NCI-H446 (cell line): ENCODE measurements around the gene HPRT1.
A peak's percentile ranks its signal among the peaks of the same experiment; 100 is the strongest.
"Not testable (repeated sequence)": the region's sequence is repeated elsewhere in the genome, so short reads cannot be mapped to it uniquely, and the experiment has no call there.

ENCODE experiments used
- DNase-seq, 2 experiments: peaks; one replicate each; lab custom pipeline; 2025; lab: John Stamatoyannopoulos, UW

HPRT1 gene, protein sequence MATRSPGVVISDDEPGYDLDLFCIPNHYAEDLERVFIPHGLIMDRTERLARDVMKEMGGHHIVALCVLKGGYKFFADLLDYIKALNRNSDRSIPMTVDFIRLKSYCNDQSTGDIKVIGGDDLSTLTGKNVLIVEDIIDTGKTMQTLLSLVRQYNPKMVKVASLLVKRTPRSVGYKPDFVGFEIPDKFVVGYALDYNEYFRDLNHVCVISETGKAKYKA

DNA sequence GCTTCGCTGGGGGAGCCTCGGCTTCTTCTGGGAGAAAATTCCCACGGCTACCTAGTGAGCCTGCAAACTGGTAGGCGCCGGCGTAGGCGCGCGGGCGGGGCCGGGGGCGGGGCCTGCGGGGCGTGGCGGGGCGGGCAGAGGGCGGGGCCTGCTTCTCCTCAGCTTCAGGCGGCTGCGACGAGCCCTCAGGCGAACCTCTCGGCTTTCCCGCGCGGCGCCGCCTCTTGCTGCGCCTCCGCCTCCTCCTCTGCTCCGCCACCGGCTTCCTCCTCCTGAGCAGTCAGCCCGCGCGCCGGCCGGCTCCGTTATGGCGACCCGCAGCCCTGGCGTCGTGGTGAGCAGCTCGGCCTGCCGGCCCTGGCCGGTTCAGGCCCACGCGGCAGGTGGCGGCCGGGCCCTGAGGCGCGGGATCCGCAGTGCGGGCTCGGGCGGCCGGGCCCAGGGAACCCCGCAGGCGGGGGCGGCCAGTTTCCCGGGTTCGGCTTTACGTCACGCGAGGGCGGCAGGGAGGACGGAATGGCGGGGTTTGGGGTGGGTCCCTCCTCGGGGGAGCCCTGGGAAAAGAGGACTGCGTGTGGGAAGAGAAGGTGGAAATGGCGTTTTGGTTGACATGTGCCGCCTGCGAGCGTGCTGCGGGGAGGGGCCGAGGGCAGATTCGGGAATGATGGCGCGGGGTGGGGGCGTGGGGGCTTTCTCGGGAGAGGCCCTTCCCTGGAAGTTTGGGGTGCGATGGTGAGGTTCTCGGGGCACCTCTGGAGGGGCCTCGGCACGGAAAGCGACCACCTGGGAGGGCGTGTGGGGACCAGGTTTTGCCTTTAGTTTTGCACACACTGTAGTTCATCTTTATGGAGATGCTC, at the start of gene HPRT1:
TSS of gene HPRT1 (plus strand) at position 161 of the 857 bp plus-strand sequence. CDS start at position 308, 147 bp downstream.
- peak; percentile 29 to 84 for DNase-seq

DNA sequence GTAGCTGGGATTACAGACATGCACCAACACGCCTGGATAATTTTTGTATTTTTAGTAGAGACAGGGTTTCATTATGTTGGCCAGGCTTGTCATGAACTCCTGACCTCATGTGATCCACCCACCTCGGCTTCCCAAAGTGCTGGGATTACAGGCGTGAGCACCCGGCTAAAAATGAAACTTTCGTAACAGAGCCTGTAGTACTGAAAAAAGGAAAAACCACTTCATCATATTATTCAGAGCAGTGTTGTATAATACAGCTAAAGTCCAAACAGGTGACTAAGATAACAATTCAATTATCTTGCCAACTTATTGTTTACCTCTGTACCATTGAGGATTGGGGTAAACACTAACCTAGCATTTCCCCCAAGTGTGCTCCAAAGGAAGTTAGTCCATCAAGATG, 43.9 kb upstream of the HPRT1 start:
- no peak for DNase-seq

DNA sequence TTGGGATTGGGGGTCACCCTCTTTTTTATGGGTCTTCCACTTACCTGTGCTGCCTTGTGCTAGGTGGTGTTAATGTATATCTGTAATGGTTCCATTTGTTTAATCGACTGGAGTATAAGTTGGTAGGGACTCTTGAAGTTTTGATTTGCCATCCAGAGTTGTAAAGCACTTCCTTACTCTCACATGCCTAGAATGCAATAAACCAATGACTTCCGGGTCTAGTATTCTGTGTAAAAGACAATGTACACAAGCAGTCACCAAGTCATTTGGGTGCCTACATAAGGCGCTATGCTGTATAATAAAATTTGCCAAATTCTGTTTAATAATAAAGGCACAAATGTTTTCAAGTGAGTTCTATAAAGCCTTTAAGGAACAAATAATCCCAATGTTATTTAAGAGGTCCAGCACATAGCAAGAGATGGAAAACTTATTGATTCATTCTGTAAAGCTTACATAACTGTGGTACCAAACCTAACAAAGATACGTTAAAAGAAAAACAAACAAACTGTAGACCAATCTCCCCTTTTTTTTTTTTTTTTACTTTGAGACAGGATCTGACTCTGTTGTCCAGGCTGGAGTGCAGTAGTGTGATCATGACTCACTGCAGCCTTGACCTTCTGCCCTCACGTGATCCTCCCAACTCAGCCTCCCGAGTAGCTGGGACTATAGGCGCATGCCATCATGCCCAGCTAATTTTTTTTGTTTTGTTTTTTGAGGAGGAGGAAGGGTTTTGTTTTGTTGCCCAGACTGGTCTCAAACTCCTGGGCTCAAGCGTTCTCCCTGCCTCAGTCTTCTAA, 41.5 kb upstream of the HPRT1 start:
- no peak for DNase-seq

DNA sequence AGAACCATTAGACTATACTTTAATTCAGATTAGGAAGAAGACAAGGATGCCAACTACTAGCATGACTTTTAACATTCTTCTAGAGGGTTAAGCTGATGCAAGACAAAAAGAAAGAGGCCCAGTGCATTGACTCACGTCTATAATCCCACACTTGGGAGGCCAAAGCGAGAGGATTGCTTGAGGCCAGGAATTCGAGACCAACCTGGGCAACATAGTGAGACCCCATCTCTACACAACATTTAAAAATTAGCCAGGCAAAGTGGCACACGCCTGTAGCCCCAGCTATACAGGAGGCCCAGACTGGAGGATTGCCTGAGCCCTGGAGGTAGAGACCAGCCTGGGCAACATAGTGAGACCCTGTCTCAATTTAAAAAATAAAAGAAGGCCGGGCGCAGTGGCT, 40.2 kb upstream of the HPRT1 start:
- no peak for DNase-seq

DNA sequence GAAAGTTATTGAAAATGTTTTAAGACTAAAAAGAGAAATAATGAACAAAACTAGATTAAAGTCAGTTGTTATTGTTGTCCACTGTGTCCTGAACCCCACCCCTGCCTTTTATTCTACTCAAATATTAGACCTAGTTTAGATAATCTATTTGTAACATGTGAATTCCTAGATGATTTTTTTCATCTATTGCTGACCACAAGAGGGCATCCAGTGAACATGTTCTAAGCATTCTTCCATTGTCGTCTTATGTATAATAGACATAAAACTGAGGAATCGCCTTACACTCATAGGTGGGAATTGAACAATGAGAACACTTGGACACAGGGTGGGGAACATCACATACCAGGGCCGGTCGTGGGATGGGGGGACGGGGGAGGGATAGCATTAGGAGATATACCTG, 36.4 kb upstream of the HPRT1 start:
- peak; percentile 0 to 4 for DNase-seq

DNA sequence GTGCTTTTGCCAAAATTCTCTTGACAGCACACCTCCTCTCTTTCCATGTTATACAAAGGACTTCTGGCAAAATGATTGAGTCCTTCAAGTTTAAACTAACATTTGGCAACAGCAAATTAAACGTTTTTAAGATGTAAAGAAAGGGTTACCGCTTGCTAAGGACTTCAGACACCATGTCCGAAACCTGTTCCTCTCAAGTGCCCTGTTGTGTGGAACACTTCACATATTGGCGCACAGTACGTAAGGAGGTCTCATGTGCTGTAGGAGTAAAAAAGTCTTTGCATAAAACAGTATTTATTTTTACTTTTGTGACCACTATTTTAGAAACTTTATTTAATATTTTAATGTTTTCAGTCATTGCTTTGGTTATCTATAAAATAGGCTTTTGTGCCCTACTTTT, 33.7 kb upstream of the HPRT1 start:
- DNase-seq: no peak

DNA sequence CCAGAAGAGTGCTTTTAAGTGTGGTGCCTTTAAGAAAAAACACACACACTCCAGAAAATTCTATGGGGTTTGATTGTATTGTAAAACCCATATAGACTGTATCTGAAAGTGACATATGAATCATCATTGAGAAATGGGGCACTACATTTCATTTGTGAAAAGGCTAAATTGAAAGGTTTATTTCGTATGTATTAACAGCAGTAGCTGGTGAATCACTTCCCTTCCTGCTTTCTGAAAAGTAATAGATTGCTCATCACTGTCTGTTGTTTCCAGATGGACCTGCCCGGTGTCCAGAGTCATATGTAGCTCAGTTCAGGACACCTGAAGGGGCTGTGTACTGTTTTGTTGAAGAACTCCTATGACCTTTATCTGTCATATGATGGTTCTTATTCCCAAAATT, 28.1 kb upstream of the HPRT1 start:
- DNase-seq: no peak

DNA sequence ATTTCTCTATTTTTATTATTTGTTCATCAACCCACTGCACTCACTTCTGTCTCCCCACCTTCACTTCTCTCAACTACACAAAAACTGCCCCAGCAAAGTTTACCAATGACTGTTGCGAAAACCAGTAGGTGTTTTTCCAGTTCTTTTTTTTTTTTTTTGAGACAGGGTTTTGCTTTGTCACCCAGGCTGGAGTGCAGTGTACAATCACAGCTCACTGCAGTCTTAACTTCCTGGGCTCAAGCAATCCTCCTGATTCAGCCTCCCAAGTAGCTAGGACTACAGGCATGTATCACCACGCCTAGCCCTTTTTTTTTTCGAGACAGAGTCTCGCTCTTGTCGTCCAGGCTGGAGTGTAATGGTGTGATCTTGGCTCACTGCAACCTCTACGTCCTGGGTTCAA, 24.1 kb upstream of the HPRT1 start:
- DNase-seq: no peak

DNA sequence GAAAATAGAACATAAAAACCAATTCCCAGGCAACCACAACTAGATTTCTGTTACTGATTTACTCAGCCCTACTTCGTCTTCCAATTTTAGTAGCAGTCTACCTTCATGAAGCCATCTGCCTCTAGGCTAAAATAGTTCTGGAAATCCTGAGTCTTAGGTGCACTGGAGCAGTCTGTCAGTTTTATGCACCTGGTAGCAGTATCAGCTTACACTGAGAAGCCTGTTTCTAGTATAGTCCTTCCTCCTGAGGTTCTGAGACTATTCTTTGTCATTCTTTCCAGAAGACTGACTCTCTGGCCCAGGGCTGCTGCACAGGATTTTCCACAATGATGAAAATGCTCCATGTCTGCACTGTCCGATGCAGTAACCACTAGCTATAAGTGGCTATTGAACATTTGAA, 16.9 kb upstream of the HPRT1 start:
- no peak for DNase-seq

DNA sequence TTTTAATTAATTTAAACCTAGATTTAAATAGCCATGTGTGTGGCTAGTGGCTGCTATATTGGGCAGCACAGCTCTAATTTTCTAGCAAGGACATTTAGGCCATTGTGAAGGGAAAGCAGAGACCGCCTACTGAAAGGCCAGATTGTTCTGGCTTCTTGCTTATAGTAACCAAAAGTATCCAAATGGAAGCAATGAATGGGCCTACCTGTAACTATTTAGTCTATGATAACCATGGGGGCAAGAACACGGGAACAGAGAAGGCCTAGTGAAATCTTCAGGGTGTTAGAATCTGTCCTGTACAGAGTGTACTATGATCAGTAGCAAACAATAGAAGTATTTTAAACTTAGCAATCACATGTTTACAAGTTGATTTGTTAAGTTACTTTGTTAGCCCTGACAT, 16.5 kb upstream of the HPRT1 start:
- no peak for DNase-seq

DNA sequence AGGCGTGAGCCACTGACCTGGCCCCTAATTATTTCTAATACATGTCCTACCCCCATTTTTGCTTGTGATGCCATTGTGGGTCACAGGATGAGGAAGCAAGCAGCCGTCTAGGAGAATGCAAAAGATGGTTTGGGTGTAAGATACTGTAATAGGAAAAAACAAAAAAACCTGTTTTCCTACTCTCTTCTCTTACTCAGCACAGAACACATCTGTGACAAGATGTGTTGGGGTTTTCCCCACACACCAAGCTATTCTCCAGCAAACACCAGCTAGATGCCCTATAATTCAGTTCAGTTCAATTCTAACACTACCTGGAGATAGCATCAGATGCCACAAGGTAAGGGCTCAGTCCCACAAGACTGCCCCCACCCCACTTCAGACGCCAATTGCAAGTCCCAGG, 15.3 kb upstream of the HPRT1 start:
- no peak for DNase-seq

DNA sequence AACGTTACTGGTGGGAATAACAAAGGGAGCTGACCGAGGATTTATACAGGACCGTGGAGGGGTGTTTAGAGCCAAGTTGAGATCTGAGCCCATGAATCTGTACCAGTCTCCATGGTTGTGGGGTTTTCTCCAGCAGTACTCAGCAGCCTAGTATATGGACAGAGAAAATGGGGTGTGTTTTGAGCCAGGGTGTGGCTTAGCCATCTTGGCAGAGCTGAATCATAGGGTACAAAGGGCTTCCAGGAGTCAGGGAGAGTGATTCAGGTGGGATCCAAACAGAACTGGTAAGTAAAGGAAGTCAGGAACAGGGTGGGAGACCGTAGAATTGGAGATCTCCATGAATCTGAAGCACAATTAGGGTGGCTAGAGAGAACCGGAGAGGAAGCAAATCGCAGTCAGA, 7.4 kb upstream of the HPRT1 start:
- DNase-seq: no peak

DNA sequence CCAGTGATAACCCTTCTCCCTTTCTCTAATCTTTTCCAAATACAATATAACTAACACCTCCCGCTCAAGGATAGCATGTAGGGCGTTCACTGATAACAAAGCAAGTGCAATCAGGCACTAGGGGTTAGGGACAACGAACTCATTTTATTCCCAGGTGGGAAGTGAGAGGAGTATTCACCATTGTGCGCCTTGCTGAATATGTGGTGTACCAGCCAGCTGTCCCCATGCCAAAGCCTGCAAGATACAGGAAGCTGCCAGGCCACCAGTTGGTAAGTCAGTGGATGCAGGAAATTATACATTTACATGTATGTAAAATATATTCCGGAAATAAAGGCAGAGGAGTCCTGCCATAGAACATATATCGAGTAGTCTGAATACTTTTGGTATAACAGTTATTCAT, 6.3 kb upstream of the HPRT1 start:
- peak in 1 of 2 experiments; percentile 12 for DNase-seq

DNA sequence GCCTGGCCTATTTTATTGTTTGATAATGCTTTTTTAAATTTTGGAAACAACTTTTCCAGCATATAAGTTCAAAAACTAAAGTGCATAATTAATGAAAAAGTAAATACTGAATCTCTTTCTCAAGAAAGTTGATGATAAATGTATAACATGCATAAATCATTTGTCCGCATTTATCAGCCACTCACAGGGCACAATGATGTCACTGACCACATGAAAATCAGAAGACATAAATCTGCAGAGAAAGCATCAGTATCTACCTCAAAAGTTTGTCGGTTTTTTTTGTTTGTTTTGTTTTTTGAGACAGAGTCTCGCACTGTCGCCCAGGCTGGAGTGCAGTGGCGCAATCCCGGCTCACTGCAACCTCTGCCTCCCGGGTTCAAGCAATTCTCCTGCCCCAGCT, 5.5 kb upstream of the HPRT1 start:
- no peak for DNase-seq

DNA sequence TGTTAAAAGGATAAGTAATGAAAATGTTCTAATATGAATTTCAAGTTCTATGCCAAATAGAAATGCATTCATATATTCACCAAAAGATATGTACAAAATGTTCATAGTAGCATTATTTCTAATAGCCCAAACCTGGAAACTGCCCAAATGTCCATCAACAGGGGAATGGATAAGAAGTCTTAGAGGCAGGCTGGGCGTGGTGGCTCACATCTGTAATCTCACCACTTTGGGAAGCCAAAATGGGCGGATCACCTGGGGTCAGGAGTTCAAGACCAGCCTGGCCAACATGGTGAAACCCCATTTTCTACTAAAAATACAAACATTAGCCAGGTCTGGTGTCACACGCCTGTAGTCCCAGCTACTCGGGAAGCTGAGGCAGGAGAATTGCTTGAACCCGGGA, 2.3 kb upstream of the HPRT1 start:
- no peak for DNase-seq

DNA sequence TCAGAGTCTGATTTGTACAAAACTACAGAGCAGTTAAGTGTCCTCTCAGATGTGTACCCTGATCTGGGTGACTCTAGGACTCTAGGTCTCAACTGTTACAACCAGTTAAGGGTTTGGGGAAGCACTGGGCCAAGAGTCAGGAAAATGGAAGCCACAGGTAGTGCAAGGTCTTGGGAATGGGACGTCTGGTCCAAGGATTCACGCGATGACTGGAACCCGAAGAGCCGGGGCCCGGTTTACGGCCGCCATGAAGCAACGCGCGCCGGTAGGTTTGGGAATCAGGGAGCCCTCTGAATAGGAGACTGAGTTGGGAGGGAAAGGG, 321 bp upstream of the HPRT1 start:
- DNase-seq: peak in 1 of 2 experiments; percentile 22

DNA sequence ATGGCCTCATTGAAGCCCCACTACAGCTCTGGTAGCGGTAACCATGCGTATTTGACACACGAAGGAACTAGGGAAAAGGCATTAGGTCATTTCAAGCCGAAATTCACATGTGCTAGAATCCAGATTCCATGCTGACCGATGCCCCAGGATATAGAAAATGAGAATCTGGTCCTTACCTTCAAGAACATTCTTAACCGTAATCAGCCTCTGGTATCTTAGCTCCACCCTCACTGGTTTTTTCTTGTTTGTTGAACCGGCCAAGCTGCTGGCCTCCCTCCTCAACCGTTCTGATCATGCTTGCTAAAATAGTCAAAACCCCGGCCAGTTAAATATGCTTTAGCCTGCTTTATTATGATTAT, 876 bp downstream of the HPRT1 start:
- DNase-seq: no peak

DNA sequence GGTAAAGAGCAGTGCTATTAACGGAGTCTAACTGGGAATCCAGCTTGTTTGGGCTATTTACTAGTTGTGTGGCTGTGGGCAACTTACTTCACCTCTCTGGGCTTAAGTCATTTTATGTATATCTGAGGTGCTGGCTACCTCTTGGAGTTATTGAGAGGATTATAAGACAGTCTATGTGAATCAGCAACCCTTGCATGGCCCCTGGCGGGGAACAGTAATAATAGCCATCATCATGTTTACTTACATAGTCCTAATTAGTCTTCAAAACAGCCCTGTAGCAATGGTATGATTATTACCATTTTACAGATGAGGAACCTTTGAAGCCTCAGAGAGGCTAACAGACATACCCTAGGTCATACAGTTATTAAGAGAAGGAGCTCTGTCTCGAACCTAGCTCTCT, 1.5 kb downstream of the HPRT1 start:
- DNase-seq: no peak

DNA sequence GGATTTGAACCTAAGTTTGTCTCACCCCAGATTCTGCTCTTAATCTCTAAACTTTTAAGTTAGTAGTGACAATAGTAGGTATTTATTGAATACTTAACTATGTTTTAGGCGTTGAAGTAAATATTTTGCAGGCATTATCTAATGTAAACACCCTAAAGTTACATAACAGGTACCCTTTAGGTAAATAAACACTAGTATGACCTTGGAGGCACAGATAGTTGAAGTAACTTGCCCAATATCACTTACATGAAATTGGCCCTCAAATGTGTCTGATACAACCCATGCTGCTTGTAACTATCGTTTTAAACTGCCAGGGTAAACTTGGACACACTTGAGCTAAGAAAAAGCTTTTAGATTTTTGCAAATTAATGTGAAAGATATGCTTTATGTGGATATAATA, 3.0 kb downstream of the HPRT1 start:
- no peak for DNase-seq

DNA sequence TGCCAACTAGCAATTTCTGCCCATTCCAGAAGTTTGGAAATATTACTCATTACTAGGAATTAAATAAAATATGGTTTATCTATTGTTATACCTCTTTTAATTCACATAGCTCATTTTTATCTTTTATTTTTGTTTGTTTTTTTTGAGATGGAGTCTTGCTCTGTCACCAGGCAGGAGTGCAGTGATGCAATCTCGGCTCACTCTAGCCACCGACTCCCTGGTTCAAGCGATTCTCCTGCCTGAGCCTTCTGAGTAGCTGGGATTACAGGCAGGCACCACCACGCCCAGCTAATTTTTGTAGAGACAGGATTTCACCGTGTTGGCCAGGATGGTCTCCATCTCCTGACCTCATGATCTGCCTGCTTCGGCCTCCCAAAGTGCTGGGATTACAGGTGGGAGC, 4.5 kb downstream of the HPRT1 start:
- DNase-seq: not testable (repeated sequence)

DNA sequence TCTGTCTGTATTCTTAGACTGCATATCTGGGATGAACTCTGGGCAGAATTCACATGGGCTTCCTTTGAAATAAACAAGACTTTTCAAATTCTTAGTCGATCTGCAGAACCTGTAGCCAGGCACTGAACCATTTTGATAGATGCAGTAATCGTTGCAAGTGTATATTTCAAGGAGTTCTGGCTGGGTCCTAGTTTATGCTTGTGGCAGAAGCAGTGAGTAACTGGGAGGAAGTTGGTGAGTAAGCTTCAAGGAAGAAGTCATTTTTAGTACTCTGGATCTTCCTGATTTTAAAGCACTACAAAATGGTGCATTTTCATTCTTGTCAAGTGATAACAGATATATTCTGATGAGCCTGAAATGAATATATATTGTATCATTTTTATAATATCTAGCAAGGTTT, 9.5 kb downstream of the HPRT1 start:
- DNase-seq: no peak

DNA sequence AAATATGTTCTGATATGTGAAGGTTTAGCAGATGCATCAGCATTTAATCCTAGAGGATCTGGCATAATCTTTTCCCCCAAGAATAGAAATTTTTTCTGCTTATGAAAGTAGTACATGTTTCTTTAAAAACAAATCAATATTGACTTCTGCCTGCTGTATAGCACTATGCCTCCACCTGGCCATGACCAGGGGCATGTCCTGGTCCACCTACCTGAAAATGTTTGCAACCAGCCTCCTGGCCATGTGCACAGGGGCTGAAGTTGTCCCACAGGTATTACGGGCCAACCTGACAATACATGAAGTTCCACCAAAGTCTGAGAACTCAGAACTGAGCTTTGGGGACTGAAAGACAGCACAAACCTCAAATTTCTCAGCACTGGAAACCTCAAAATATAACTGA, 10.0 kb downstream of the HPRT1 start:
- no peak for DNase-seq

DNA sequence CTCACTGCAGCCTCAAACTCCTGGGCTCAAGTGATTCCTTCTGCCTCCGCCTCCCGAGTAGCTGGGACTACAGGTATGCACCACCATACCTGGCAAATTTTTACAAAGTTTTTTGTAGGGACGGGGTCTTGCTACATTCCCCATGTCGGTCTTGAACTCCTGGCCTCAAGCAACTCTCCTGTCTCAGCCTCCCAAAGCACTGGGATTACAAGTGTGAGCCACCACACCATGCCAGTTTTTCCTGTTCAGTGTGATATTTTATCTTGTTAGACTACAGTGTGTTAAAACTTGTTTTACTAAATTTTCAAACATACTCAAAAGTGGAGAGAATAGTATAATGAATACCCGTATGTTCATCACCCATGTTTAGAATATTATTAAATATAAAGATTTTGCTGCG, 12.1 kb downstream of the HPRT1 start:
- no peak for DNase-seq
